ENCODE data around the gene PKP1.

- TF ChIP-seq, protein P1, sequence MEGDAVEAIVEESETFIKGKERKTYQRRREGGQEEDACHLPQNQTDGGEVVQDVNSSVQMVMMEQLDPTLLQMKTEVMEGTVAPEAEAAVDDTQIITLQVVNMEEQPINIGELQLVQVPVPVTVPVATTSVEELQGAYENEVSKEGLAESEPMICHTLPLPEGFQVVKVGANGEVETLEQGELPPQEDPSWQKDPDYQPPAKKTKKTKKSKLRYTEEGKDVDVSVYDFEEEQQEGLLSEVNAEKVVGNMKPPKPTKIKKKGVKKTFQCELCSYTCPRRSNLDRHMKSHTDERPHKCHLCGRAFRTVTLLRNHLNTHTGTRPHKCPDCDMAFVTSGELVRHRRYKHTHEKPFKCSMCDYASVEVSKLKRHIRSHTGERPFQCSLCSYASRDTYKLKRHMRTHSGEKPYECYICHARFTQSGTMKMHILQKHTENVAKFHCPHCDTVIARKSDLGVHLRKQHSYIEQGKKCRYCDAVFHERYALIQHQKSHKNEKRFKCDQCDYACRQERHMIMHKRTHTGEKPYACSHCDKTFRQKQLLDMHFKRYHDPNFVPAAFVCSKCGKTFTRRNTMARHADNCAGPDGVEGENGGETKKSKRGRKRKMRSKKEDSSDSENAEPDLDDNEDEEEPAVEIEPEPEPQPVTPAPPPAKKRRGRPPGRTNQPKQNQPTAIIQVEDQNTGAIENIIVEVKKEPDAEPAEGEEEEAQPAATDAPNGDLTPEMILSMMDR (conservative IDR thresholded peaks at IDR 0.05; ENCODE audit: low read depth, low read length): no peak
- TF ChIP-seq POLR2A (IDR thresholded peaks at IDR 0.05; ENCODE audit: low read depth, low read length) (no peak), CHD1 (IDR thresholded peaks at IDR 0.05; ENCODE audit: low read depth, low read length) (no peak), SMC3 (IDR thresholded peaks at IDR 0.05; ENCODE audit: low read depth, low read length) (no peak), USF2 (IDR thresholded peaks at IDR 0.05; ENCODE audit: low read depth, low read length) (no peak), RFX5 (IDR thresholded peaks at IDR 0.05; ENCODE audit: low read depth, low read length) (no peak), FOS (IDR thresholded peaks at IDR 0.05; ENCODE audit: low read depth, low read length) (no peak), MXI1 (IDR thresholded peaks at IDR 0.05; ENCODE audit: borderline replicate concordance, low read depth, low read length) (no peak), RAD21 (IDR thresholded peaks at IDR 0.05; ENCODE audit: low read length) (no peak), MAZ (IDR thresholded peaks at IDR 0.05; ENCODE audit: borderline replicate concordance, low read depth, low read length) (no peak), NFE2L2 (IDR thresholded peaks at IDR 0.05; ENCODE audit: low read depth, low read length) (no peak), RCOR1 (IDR thresholded peaks at IDR 0.05; ENCODE audit: insufficient replicate concordance, low read length) (no peak), BHLHE40 (IDR thresholded peaks at IDR 0.05; ENCODE audit: low read depth, low read length) (no peak), MAFK (IDR thresholded peaks at IDR 0.05; ENCODE audit: low read depth, low read length) (no peak)
These were observed 83.4 kb downstream of the PKP1 start for GRCh38 chr1:201366696-201367095.

All from IMR-90 (cell line).